NCI-H1930 (cell line): Measurements from ENCODE around the gene MICOS13.
"Not testable (repeated sequence)": the region's sequence is repeated elsewhere in the genome, so short reads cannot be mapped to it uniquely, and the experiment has no call there.

ENCODE experiments used
- DNase-seq, 2 experiments: peaks; one replicate each; lab custom pipeline; 2025; lab: John Stamatoyannopoulos, UW

MICOS13 gene

GRCh38 chr19:5700455-5701092, 20.3 kb upstream of the MICOS13 start:
- no peak for DNase-seq

GRCh38 chr19:5698635-5699422, 18.5 kb upstream of the MICOS13 start:
- DNase-seq = no peak

DNA sequence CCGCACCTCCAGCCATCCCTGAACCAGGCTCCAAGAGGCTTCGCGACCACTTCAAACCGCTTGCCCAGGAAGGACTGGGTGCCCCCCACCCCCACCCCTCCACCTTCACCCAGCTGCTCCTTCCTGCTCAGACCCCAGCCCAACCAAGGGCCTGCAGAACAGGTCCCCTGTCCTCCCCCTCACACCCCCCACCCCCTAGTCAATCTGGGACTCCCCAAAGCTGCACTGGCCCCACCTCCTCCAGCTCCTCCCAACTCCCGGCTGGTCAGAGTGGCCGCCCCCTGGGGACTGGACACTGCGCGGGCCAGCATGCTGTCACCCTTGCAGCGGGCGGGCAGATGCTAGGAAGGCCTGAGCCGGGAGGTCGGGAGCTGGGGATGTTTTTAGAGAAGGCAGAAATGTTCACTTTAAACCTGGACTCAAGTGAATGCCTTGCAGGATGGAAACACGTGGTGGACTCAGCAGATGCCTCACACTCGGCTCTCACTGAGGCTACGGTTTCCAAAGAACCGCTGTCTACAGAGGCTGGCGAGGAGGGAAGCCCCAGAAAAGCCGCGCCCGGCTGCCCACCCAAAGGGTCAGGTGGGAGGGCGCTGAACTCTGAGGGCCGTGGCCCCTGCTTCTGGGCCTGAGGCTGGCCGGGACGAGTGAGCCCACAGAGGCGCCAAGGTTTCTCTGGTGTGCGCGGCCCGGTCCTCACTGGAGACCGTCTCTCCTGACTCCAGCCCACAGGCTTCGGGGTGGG, 17.7 kb upstream of the MICOS13 start:
- no peak for DNase-seq

DNA sequence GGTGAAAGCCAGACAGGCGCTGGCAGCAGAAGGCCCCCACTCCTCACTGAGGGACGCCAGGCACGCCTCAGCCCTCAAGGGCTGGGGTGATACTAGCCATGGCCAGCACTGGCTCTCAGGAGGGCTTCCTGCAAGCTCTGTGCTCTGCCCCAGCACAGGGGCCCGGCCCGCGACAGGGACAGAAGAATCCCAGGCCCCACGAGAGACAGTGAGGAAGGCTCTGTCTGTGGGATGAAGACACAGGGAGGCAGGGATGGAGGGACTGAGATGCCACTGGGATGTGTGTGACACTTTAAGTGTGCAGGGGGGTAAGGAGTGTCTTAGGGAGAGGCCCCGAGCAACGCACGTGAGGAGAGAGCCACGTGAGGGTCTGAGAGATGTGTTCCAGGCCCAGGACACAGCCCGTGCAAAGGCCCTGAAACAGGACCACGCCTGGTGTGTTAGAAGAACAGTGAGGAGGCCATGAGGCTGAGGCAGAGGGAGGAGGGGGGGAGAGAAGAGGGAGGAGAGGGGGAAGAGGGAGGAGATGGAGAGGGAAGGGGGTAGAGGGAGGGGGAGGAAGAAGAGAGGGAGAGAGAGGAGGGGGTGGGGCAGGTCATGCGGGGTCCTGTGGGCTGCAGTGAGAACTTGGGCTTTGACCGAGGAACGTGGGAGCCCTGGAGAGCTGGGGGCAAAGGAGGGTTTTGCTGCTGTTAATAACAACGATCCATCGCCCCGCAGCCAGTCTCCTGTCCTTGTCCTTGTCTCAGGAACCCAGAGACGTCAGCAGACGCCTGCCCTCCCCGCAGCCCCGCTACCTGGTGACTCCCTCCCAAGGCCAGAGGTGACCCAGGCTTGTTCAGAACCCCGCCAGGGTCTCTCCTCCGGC, 16.9 kb upstream of the MICOS13 start:
- DNase-seq = no peak

DNA sequence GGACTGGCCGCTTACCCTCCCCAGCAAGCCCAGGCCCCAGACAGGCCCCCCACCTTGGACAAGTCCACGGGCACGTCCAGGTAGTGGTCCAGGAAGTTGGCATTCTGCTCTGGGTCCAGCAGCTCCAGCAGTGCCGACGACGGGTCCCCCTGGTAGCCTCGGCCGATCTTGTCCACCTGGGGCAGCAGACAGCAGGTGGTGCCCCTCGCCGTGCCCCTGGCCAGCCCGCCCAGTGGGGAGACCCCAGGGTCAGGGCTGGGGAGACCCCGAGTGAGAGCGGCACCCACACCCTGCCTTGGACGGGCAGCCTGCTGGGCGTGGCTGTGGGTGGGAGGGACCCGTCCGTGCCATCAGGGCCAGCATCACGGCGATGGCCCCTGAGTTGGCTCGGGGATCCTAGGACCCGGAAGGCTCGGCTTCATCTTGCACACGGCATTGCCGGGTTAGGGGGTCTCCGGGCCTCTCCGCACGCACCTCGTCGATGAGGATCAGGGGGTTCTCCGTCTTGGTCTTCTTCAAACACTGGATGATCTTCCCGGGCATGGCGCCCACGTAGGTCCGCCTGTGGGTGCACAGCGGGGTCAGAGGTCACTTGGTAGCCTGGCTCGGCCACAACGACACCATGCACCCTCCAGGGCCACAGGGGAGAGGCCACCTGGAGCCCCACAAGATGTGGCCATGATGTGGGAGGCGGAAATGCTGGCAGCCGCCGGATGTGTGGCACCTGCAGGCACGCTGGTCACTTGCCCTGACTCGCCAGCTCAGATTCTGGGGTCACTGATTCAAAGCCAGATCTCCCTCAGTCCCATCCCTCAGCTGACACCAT, 16.1 kb upstream of the MICOS13 start:
- DNase-seq = no peak

DNA sequence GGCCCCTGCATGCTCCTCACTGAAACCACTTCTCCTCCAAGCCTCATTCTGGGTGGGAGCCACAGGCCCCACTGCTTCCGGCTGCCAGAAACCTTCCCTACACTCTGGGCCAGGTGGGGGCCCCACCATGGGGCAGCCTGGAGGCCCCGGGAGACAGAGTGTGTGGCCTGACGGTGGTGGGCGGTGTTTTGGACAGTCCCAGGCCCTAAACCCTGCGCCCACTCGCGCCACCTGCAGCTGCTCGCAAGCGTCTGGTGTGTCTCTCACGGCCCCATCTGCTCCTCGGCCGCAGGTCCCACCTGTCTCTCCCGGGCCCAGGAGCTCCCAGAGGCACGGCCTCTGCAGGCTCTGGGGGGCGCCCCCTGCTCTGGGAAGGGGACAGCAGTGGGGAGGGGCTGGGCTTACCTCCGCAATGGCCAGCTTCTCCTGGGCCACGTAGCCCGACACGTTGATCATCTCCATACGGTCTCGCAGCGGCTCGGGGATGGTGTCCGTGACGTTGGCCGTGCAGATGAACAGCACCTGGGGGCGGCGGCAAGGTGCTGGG, 15.4 kb upstream of the MICOS13 start:
- no peak for DNase-seq

- no peak for DNase-seq
Measured at GRCh38 chr19:5694956-5695648, 14.8 kb upstream of the MICOS13 start.

GRCh38 chr19:5694167-5694955, 14.0 kb upstream of the MICOS13 start:
- DNase-seq = no peak

DNA sequence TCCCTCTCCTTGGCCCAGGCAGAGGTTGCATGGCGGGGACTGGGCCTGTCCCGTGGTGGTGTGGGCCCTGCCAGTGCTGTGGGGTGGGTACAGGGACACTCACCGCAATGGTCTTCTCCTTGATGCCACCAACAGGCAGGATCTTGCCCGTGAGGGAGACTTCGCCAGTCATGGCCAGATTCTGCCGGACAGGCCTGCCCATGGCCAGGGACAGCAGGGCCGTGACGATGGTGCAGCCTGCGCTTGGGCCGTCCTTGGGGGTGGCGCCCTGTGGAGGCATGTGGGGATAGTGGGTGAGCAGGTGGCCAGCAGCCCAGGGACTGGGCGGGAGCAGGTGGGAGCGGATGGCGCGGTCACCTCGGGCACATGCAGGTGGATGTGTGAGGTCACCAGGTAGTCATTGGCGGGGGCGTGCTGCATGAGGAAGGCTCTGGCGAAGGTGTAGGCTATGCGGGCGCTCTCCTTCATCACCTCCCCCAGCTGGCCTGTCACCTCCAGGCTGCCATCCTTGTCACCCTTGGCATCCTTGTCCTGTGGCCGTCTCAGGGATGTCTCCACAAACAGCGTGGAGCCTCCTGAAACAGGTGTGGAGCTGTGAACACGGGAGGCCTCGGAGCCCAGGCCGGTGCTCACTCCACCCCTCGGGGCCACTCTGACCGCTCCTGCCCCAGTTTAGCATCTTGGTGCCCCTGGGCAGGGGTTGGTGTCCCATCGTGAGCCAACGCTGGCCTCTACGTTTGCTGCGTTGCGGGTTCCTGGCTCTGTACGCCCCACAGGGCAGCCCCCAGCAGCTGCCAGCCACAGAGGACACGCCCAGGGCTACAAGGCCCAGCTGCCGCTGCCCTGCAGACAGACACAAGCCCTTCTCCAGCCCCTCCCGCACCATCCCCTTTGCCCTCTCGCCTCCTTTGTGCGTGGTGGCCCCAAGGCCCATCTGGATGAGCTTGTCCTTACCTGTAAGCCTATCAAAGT, 13.2 kb upstream of the MICOS13 start:
- DNase-seq = no peak

DNA sequence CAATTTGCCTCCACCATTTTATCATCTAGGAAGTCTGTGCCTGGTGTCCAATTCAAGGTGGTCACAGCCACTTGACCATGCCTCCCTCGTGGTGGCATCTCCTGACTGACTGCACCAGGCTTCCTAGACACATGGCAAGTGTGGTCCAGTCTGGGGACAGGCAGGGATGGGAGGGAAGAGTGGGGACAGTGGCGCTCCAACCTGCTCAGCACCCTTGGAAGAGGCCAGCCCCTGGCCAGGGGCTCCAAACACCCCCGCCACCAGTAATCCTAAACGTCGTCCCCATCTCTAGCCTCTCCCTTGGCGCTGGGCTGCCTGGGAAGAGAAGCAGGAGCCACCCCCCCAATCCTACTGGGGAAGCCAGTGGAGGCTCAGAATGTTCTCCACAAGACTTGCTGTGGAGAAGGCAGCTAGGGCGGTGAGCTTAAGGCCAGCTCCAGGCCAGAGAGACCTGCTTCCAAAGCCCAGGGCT, 12.4 kb upstream of the MICOS13 start:
- DNase-seq = no peak

- DNase-seq = no peak
Measured at GRCh38 chr19:5691822-5692722, 11.8 kb upstream of the MICOS13 start.

GRCh38 chr19:5690955-5691821, 10.9 kb upstream of the MICOS13 start:
- DNase-seq = no peak

DNA sequence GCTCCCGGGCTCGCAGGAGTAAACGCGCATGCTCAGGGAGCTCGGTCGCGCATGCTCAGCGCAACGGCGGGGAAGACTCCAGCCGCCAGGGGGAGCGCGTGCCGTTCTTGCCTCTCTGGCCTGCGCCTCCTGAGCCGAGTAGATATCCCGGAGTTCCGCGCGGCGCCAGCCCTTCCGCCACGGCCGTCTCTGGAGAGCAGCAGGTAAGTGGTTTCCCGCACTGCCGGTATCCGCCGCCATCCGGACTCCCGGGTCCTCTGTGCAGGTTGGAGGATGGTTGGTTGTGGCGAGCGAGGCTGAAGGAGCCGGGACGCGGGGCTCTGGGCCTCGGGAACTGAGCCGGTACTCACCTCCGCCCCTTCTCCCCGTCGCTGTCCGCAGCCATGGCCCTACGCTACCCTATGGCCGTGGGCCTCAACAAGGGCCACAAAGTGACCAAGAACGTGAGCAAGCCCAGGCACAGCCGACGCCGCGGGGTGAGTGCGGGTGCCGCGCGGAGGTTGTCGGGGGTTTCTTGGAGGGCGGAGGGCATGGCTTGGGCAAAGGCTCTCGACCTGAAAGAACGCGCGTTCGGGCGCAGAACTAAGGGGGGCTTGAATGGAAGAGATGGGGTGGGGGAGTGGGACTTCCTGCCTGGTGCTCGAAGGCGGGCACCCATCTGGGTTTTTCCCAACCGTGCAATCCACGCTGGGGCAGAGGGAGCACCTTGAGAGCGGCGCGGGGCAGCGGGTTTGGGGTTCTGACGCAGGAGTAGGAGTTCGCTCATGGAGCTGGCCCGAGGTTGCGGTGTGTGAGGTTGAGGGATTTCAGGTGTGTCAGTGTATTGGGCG, 10.0 kb upstream of the MICOS13 start, which contains the start of gene RPL36:
Gene RPL36, plus strand, starts transcription at position 171 of the 830 bp plus-strand sequence. Its CDS starts 213 bp downstream, at position 384.
- peak; percentile 83 to 92 for DNase-seq

DNA sequence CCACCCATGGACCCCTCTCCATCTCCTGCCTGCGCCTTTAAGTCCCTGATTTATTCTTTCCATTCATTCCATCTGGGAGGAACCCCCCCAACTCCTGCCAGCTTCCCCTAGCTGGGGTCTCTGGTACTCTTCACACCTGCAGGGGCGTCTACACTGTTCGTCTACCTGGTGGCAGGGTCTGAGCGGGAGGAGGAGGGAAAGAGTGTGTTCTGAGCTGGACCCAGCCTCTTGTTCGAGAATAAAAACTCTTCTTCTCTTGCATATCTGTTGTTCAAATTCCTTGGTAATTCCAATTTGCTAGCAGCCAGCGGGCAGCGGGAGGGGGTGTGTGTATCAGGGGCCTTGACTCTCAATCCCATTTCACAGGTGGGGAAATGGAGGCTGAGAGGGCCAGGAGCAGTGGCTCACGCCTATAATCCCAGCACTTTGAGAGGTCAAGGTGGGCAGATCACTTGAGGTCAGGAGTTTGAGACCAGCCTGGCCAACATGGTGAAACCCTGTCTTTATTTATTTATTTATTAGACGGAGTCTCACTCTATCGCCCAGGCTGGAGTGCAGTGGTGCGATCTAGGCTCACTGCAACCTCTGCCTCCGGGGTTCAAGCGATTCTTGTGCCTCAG, 8.1 kb upstream of the MICOS13 start:
- not testable (repeated sequence) for DNase-seq
